CD4-positive, CD25-positive, alpha-beta regulatory T cell (primary cell): ENCODE measurements around the gene IMPA2. TPM values are rescaled to one million over a fixed set of nuclear protein-coding genes. Genes with fewer than 3 reads are reported as not detected.
A peak's percentile ranks its signal among the peaks of the same experiment; 100 is the strongest.
"Not testable (repeated sequence)": the region's sequence is repeated elsewhere in the genome, so short reads cannot be mapped to it uniquely, and the experiment has no call there.

Source experiments
- ATAC-seq, 2 donors: fragments of 150-1000 bp; cut with Tn5 transposase; one replicate each; pipeline ENCODE4 v1.10.0; 2021; ENCODE audit warnings: low read depth in 2 of 2, moderate number of reproducible peaks in 2 of 2, moderate library complexity in 1 of 2
- DNase-seq, 3 donors: peaks; one replicate each; pipeline versions ENCODE4 v3.0.0 to v3.0.0-alpha.2; 2012 to 2022; ENCODE audit warnings: mixed read lengths in 1 of 3
- H3K27ac ChIP-seq: one replicate; pipeline ENCODE4 v1.7.0; 2013; ENCODE audit warnings: mild to moderate bottlenecking, low read length; ENCODE audit not compliant: insufficient read depth, poor library complexity, severe bottlenecking
- H3K27me3 ChIP-seq: one replicate; pipeline ENCODE4 v1.7.0; 2013; ENCODE audit warnings: low read length; ENCODE audit not compliant: control insufficient read depth, insufficient read depth
- H3K36me3 ChIP-seq: one replicate; pipeline ENCODE4 v1.7.0; 2013; ENCODE audit warnings: mild to moderate bottlenecking, low read length, moderate library complexity; ENCODE audit not compliant: control insufficient read depth, insufficient read depth
- H3K4me1 ChIP-seq: 2 replicates; pipeline ENCODE4 v1.7.0; 2013; ENCODE audit warnings: mild to moderate bottlenecking, low read length; ENCODE audit not compliant: insufficient read depth, control insufficient read depth, poor library complexity, severe bottlenecking
- H3K4me3 ChIP-seq: one replicate; pipeline ENCODE4 v1.7.0; 2013; ENCODE audit warnings: low read depth, mild to moderate bottlenecking, low read length, moderate library complexity
- H3K9me3 ChIP-seq, 2 experiments: 1 replicate in 1 of 2; 2 replicates in 1 of 2; pipeline ENCODE4 v1.7.0; 2013; ENCODE audit warnings: low read length in 2 of 2, mild to moderate bottlenecking in 1 of 2, moderate library complexity in 1 of 2; ENCODE audit not compliant: control insufficient read depth in 2 of 2
- H3K27ac Mint-ChIP-seq, 3 donors: one replicate each; pipeline ENCODE4 v1.8.0; 2020 to 2022; ENCODE audit warnings: mild to moderate bottlenecking in 3 of 3, mixed read lengths in 3 of 3, moderate library complexity in 2 of 3
- H3K27me3 Mint-ChIP-seq: one replicate; pipeline ENCODE4 v1.8.0; 2022; ENCODE audit warnings: mild to moderate bottlenecking, mixed read lengths
- H3K36me3 Mint-ChIP-seq: one replicate; pipeline ENCODE4 v1.8.0; 2020; ENCODE audit warnings: mixed read lengths
- H3K4me1 Mint-ChIP-seq, 4 donors: one replicate each; pipeline ENCODE4 v1.8.0; 2020 to 2022; ENCODE audit warnings: mixed read lengths in 4 of 4, mild to moderate bottlenecking in 1 of 4
- H3K4me3 Mint-ChIP-seq, 4 donors: one replicate each; pipeline ENCODE4 v1.8.0; 2020 to 2022; ENCODE audit warnings: mild to moderate bottlenecking in 4 of 4, mixed read lengths in 4 of 4, moderate library complexity in 3 of 4
- H3K9me3 Mint-ChIP-seq, 7 donors: one replicate each; pipeline ENCODE4 v1.8.0; 2020 to 2022; ENCODE audit warnings: mixed read lengths in 7 of 7, mild to moderate bottlenecking in 3 of 7, moderate library complexity in 2 of 7
- polyA plus RNA-seq, 4 donors: library from polyadenylated mRNA; unstranded; fragments of 300-500 nt; fragmentation: Illumina TruSeq; gene quantifications; one replicate each; pipeline ENCODE4 v1.2.3, GENCODE V29; 2021
- total RNA-seq: library from RNA; stranded (reverse); gene quantifications from one replicate; pipeline ENCODE4 v1.2.3, GENCODE V29; 2022

The IMPA2 gene
- total and polyA plus RNA-seq, 5 donors from 2014 or later, result 5.1 to 14.6 (median 6.9) TPM

- peaks cover 4 to 14% (median 5%) of the 10 kb centered on the region in 4 donors for H3K4me1 Mint-ChIP-seq
- DNase-seq, H3K4me3 ChIP-seq, H3K27me3 Mint-ChIP-seq, H3K27ac ChIP-seq, H3K36me3 Mint-ChIP-seq, H3K36me3 ChIP-seq, H3K9me3 Mint-ChIP-seq, ATAC-seq, H3K9me3 ChIP-seq, H3K27me3 ChIP-seq: not testable (repeated sequence)
- peaks cover 12% of the 10 kb centered on the region for H3K4me1 ChIP-seq
- peak overlapping the region in 1 of 3 donors; percentile 16 for H3K27ac Mint-ChIP-seq
- H3K4me3 Mint-ChIP-seq, result peak overlapping the region in 2 of 4 donors; percentile 64 to 65
These were observed 35.3 kb upstream of the IMPA2 start for GRCh38 chr18:11945834-11946659.

- H3K27ac ChIP-seq, result no peak overlapping the region
- H3K36me3 ChIP-seq, result no peaks in the 10 kb centered on the region
- Mint-ChIP-seq H3K4me1 (peaks cover 4 to 14% (median 5%) of the 10 kb centered on the region in 4 donors), H3K36me3 (no peaks in the 10 kb centered on the region), H3K27ac (peak overlapping the region in 2 of 3 donors; percentile 16 to 87), H3K4me3 (peak overlapping the region; percentile 64 to 86 (median 80)), H3K9me3 (peaks cover 0 to 1% (median 0%) of the 10 kb centered on the region in 7 donors), H3K27me3 (peaks cover 10% of the 10 kb centered on the region)
- DNase-seq (no peak), ATAC-seq (no peak)
- H3K4me3 ChIP-seq, result peak overlapping the region; percentile 66
- no peaks in the 10 kb centered on the region for H3K27me3 ChIP-seq
- no peaks in the 10 kb centered on the region for H3K9me3 ChIP-seq
- H3K4me1 ChIP-seq, result peaks cover 12% of the 10 kb centered on the region
These were observed 34.6 kb upstream of the IMPA2 start for GRCh38 chr18:11946756-11947155.

- ATAC-seq, result peak; percentile 84 to 87
- H3K4me1 Mint-ChIP-seq, result peaks cover 4 to 14% (median 5%) of the 10 kb centered on the region in 4 donors
These were observed 33.8 kb upstream of the IMPA2 start for GRCh38 chr18:11947214-11948191.

GRCh38 chr18:11948852-11949523, 32.3 kb upstream of the IMPA2 start:
- ATAC-seq (no peak), DNase-seq (no peak)
- Mint-ChIP-seq H3K4me3 (no peak overlapping the region), H3K27me3 (no peaks in the 10 kb centered on the region), H3K27ac (peak overlapping the region in 1 of 3 donors; percentile 32), H3K36me3 (no peaks in the 10 kb centered on the region), H3K4me1 (peaks cover 4 to 14% (median 5%) of the 10 kb centered on the region in 4 donors), H3K9me3 (peaks cover 0 to 1% (median 0%) of the 10 kb centered on the region in 7 donors)
- Histone ChIP-seq H3K4me1 (peaks cover 12% of the 10 kb centered on the region), H3K36me3 (no peaks in the 10 kb centered on the region), H3K27me3 (no peaks in the 10 kb centered on the region), H3K9me3 (no peaks in the 10 kb centered on the region), H3K4me3 (no peak overlapping the region), H3K27ac (no peak overlapping the region)

More at GRCh38 chr18:11947214-11948191, 33.8 kb upstream of the IMPA2 start:
- Histone ChIP-seq H3K36me3 (no peaks in the 10 kb centered on the region), H3K9me3 (no peaks in the 10 kb centered on the region), H3K4me3 (peak overlapping the region; percentile 66), H3K27ac (no peak overlapping the region), H3K4me1 (peaks cover 12% of the 10 kb centered on the region), H3K27me3 (no peaks in the 10 kb centered on the region)
- DNase-seq, result peak; percentile 14 to 95 (median 69)
- Mint-ChIP-seq H3K27me3 (peaks cover 5% of the 10 kb centered on the region), H3K4me3 (peak overlapping the region; percentile 80 to 90 (median 84)), H3K9me3 (peaks cover 0 to 1% (median 0%) of the 10 kb centered on the region in 7 donors), H3K36me3 (no peaks in the 10 kb centered on the region), H3K27ac (peak overlapping the region; percentile 86 to 89 (median 87))

- no peak overlapping the region for H3K4me3 ChIP-seq
- DNase-seq (no peak), ATAC-seq (no peak)
- no peak overlapping the region for H3K27ac ChIP-seq
- no peaks in the 10 kb centered on the region for H3K9me3 ChIP-seq
- no peaks in the 10 kb centered on the region for H3K27me3 ChIP-seq
- peaks cover 12% of the 10 kb centered on the region for H3K4me1 ChIP-seq
- H3K4me1 Mint-ChIP-seq, result peaks cover 4 to 14% (median 5%) of the 10 kb centered on the region in 4 donors
- no peaks in the 10 kb centered on the region for H3K36me3 ChIP-seq
- no peaks in the 10 kb centered on the region for H3K36me3 Mint-ChIP-seq
- no peak overlapping the region for H3K27ac Mint-ChIP-seq
- H3K27me3 Mint-ChIP-seq, result no peaks in the 10 kb centered on the region
- peaks cover 0 to 2% (median 0%) of the 10 kb centered on the region in 7 donors for H3K9me3 Mint-ChIP-seq
- no peak overlapping the region for H3K4me3 Mint-ChIP-seq
These were observed 30.5 kb upstream of the IMPA2 start for GRCh38 chr18:11950824-11951223.

- H3K27ac Mint-ChIP-seq, result no peak overlapping the region
- no peaks in the 10 kb centered on the region for H3K36me3 ChIP-seq
- no peak overlapping the region for H3K4me3 Mint-ChIP-seq
- peaks cover 12% of the 10 kb centered on the region for H3K4me1 ChIP-seq
- peaks cover 0 to under 1% of the 10 kb centered on the region in 2 experiments for H3K9me3 ChIP-seq
- H3K27me3 ChIP-seq, result no peaks in the 10 kb centered on the region
- DNase-seq (no peak), ATAC-seq (no peak)
- H3K36me3 Mint-ChIP-seq, result peaks cover under 1% of the 10 kb centered on the region
- H3K4me3 ChIP-seq, result no peak overlapping the region
- peaks cover 0 to 2% (median 0%) of the 10 kb centered on the region in 7 donors for H3K9me3 Mint-ChIP-seq
- H3K27ac ChIP-seq, result no peak overlapping the region
- H3K27me3 Mint-ChIP-seq, result no peaks in the 10 kb centered on the region
- H3K4me1 Mint-ChIP-seq, result peaks cover 4 to 13% (median 5%) of the 10 kb centered on the region in 4 donors
These were observed 29.9 kb upstream of the IMPA2 start for GRCh38 chr18:11951390-11951851.

- H3K36me3 ChIP-seq, result no peaks in the 10 kb centered on the region
- ATAC-seq (no peak), DNase-seq (no peak)
- no peaks in the 10 kb centered on the region for H3K27me3 ChIP-seq
- Mint-ChIP-seq H3K36me3 (peaks cover 6% of the 10 kb centered on the region), H3K4me3 (no peak overlapping the region), H3K27ac (no peak overlapping the region), H3K4me1 (no peaks in the 10 kb centered on the region), H3K27me3 (peaks cover 4% of the 10 kb centered on the region), H3K9me3 (peaks cover 0 to 12% (median 3%) of the 10 kb centered on the region in 7 donors)
- no peaks in the 10 kb centered on the region for H3K4me1 ChIP-seq
- no peak overlapping the region for H3K27ac ChIP-seq
- H3K9me3 ChIP-seq, result peaks cover 11 to 13% of the 10 kb centered on the region in 2 experiments
- no peak overlapping the region for H3K4me3 ChIP-seq
These were observed 28.2 kb upstream of the IMPA2 start for GRCh38 chr18:11953113-11953512.
